Panc1 (cell line): ENCODE data around the gene BCAS3. TPM values are rescaled to one million over a fixed set of nuclear protein-coding genes. Genes with fewer than 3 reads are reported as not detected.

ENCODE experiments used
- ATAC-seq: fragments of 200-7000 bp; cut with Tn5 transposase; 2 replicates; pipeline ENCODE4 v1.9.1; 2020; ENCODE audit warnings: mild to moderate bottlenecking, moderate library complexity
- BruUV-seq: library from RNA; stranded (reverse); fragments of 400-500 nt; replicated peaks from 2 replicates; lab custom pipeline; 2021; lab: Mats Ljungman, UMichigan
- CTCF ChIA-PET: fragments of 300-600 bp; sonication (Branson Sonifier 250); formaldehyde crosslinking; loops from one replicate; lab custom pipeline; 2022; ENCODE audit warnings: antibody characterized with exemption; lab: Charles Lee
- POLR2A ChIA-PET: fragments of 300-600 bp; sonication (Branson Sonifier 250); formaldehyde crosslinking; loops from one replicate; lab custom pipeline; 2022; ENCODE audit warnings: antibody characterized with exemption; lab: Charles Lee
- DNase-seq: peaks from one replicate; pipeline ENCODE4 v3.0.0-alpha.2; 2010; ENCODE audit warnings: low read depth, low spot score
- H3K27ac ChIP-seq: 2 replicates; pipeline ENCODE4 v1.5.1; 2011; ENCODE audit warnings: mild to moderate bottlenecking, low read length, inconsistent platforms
- H3K27me3 ChIP-seq: fragments of 200-500 bp; sonication (Bioruptor generic); 2 replicates; pipeline ENCODE4 v1.6.0; 2014; ENCODE audit warnings: low read length, inconsistent platforms; ENCODE audit not compliant: control insufficient read depth, insufficient read depth
- H3K36me3 ChIP-seq: fragments of 200-500 bp; sonication (Bioruptor generic); 2 replicates; pipeline ENCODE4 v1.5.1; 2014; ENCODE audit warnings: inconsistent platforms, mild to moderate bottlenecking, low read length, moderate library complexity; ENCODE audit not compliant: control insufficient read depth, insufficient read depth
- H3K4me1 ChIP-seq: 2 replicates; pipeline ENCODE4 v1.5.1; 2011; ENCODE audit warnings: inconsistent platforms, mild to moderate bottlenecking, low read length, moderate library complexity; ENCODE audit not compliant: control insufficient read depth, insufficient read depth
- H3K4me3 ChIP-seq, 2 experiments: 2 replicates each; pipeline ENCODE4 v1.5.1; 2011 to 2012; ENCODE audit warnings: low read depth in 2 of 2, low read length in 2 of 2, mild to moderate bottlenecking in 2 of 2, inconsistent platforms in 1 of 2, moderate library complexity in 1 of 2
- H3K9me3 ChIP-seq: fragments of 200-500 bp; sonication (Bioruptor generic); 2 replicates; pipeline ENCODE4 v1.5.1; 2014; ENCODE audit warnings: low read depth, mild to moderate bottlenecking, inconsistent platforms, low read length, moderate library complexity; ENCODE audit not compliant: control insufficient read depth, insufficient read depth
- CTCF ChIP-seq: fragments of 450-650 bp; IDR thresholded peaks from 2 replicates; pipeline ENCODE4 v1.5.1; 2017; ENCODE audit warnings: mild to moderate bottlenecking
- POLR2AphosphoS5 ChIP-seq: IDR thresholded peaks from 2 replicates; pipeline ENCODE4 v1.6.1; 2012; ENCODE audit warnings: mild to moderate bottlenecking, low read depth, low read length, moderate library complexity
- SIN3A ChIP-seq: IDR thresholded peaks from 2 replicates; pipeline ENCODE4 v1.6.1; 2012; ENCODE audit warnings: low read depth, mild to moderate bottlenecking, low read length, moderate library complexity, borderline replicate concordance; ENCODE audit not compliant: insufficient read depth
- TCF7L2 ChIP-seq: IDR thresholded peaks from 2 replicates; pipeline ENCODE4 v1.6.1; 2011; ENCODE audit warnings: mild to moderate bottlenecking, low read depth, low read length, inconsistent platforms
- in situ Hi-C: cut with HindIII; loops from 2 replicates; pipeline ENCODE4 v1.10.0; 2016; ENCODE audit warnings: low sequenced_read_pairs, low pct_unique_long_range_greater_than_20kb
- intact Hi-C: fragments of 100-400 bp; cut with micrococcal nuclease; formaldehyde crosslinking; loops from one replicate; pipeline ENCODE4 v1.10.0; 2022; ENCODE audit not compliant: unreplicated experiment
- total RNA-seq: library from RNA; stranded (reverse); gene quantifications from one replicate; pipeline ENCODE4 v1.2.1, GENCODE V29; 2021; ENCODE audit not compliant: unreplicated experiment
- TF ChIP-seq, protein P1 (sequence below), 2 experiments: IDR thresholded peaks; 2 replicates each; pipeline ENCODE4 v1.6.1; 2011 to 2012; ENCODE audit warnings: low read depth in 2 of 2, control low read depth in 1 of 2, low read length in 1 of 2, mild to moderate bottlenecking in 1 of 2, moderate library complexity in 1 of 2; ENCODE audit not compliant: insufficient read depth in 1 of 2

Gene BCAS3
- total RNA-seq, 1 experiment from 2014 or later: 9.3 TPM

- Histone ChIP-seq H3K4me1 (no peaks in the 10 kb centered on the region), H3K27me3 (no peaks in the 10 kb centered on the region), H3K4me3 (no peak overlapping the region), H3K9me3 (no peaks in the 10 kb centered on the region), H3K36me3 (no peaks in the 10 kb centered on the region), H3K27ac (no peak overlapping the region)
- TF ChIP-seq CTCF (no peak), SIN3A (no peak)
- CTCF ChIA-PET: no interaction called here
- intact Hi-C loops: no loop called here
- ATAC-seq: no peak
- in situ Hi-C loops: no loop called here
- no peak for DNase-seq
- POLR2A ChIA-PET: no interaction called here
- BruUV-seq: no TSS peak
Measured at GRCh38 chr17:60900688-60901087, 223.0 kb downstream of the BCAS3 start.

DNA sequence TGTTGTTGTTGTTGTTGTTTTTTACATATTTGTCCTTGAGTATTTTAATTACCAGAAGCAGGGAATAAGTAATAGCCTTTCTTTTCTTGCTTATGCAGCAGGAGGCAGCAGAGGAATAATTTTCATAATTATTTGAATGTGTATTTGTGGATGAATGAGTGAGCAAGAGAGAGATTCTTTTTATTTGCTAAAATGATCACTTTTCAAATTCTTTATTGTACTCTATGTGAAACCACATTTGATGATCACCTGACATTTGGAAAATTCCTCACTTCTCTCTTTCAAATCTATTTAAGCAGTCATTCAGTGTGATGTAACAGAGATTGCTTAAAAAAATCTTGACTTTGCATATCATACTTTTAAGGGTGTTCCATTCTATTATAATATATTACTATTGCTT is 223.6 kb downstream of the BCAS3 start:
- in situ Hi-C loops: no loop called here
- Histone ChIP-seq H3K4me1 (no peaks in the 10 kb centered on the region), H3K4me3 (no peak overlapping the region), H3K27ac (no peak overlapping the region), H3K36me3 (no peaks in the 10 kb centered on the region), H3K9me3 (no peaks in the 10 kb centered on the region), H3K27me3 (no peaks in the 10 kb centered on the region)
- DNase-seq: no peak
- intact Hi-C loops: no loop called here
- CTCF ChIA-PET: no interaction called here
- no peak for ATAC-seq
- BruUV-seq: no TSS peak
- TF ChIP-seq SIN3A (no peak), CTCF (no peak), TCF7L2 (no peak), POLR2AphosphoS5 (no peak)
- TF ChIP-seq, protein P1, sequence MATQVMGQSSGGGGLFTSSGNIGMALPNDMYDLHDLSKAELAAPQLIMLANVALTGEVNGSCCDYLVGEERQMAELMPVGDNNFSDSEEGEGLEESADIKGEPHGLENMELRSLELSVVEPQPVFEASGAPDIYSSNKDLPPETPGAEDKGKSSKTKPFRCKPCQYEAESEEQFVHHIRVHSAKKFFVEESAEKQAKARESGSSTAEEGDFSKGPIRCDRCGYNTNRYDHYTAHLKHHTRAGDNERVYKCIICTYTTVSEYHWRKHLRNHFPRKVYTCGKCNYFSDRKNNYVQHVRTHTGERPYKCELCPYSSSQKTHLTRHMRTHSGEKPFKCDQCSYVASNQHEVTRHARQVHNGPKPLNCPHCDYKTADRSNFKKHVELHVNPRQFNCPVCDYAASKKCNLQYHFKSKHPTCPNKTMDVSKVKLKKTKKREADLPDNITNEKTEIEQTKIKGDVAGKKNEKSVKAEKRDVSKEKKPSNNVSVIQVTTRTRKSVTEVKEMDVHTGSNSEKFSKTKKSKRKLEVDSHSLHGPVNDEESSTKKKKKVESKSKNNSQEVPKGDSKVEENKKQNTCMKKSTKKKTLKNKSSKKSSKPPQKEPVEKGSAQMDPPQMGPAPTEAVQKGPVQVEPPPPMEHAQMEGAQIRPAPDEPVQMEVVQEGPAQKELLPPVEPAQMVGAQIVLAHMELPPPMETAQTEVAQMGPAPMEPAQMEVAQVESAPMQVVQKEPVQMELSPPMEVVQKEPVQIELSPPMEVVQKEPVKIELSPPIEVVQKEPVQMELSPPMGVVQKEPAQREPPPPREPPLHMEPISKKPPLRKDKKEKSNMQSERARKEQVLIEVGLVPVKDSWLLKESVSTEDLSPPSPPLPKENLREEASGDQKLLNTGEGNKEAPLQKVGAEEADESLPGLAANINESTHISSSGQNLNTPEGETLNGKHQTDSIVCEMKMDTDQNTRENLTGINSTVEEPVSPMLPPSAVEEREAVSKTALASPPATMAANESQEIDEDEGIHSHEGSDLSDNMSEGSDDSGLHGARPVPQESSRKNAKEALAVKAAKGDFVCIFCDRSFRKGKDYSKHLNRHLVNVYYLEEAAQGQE (IDR thresholded peaks at IDR 0.05; ENCODE audit: insufficient read depth in 1 of 2, low read depth in 2 of 2, low read length in 1 of 2): no peak
- POLR2A ChIA-PET: no interaction called here

DNA sequence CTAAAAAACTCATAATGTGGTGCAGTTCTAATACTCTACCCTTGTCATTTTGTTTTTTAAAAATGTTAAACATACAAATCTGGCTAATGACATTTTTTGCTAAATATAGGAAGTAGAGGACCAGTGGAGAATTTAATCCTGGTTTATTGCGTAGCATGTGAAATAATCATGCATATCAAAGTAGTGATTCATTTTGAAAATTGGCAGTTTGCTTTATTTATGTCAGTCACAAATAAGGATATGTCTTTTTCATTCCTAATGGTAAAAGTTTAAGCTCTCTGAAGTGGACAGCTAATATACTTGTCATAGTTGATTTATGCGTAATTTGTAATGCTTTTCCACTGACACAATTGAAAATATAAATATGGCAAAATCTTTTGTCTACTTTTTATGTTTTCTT is 224.2 kb downstream of the BCAS3 start:
- DNase-seq (no peak), ATAC-seq (no peak)
- Histone ChIP-seq H3K27ac (no peak overlapping the region), H3K9me3 (no peaks in the 10 kb centered on the region), H3K4me1 (no peaks in the 10 kb centered on the region), H3K4me3 (no peak overlapping the region), H3K36me3 (no peaks in the 10 kb centered on the region), H3K27me3 (no peaks in the 10 kb centered on the region)
- TF ChIP-seq, protein P1 (IDR thresholded peaks at IDR 0.05; ENCODE audit: insufficient read depth in 1 of 2, low read depth in 2 of 2, low read length in 1 of 2): no peak
- TF ChIP-seq TCF7L2 (no peak), POLR2AphosphoS5 (no peak), SIN3A (no peak), CTCF (no peak)
- ChIA-PET CTCF (no interaction called here), POLR2A (no interaction called here)
- intact Hi-C loops (no loop called here), in situ Hi-C loops (no loop called here)
- no TSS peak for BruUV-seq
